GM12892 (cell line): ENCODE measurements around the gene CPSF2.
"Not testable (repeated sequence)": the region's sequence is repeated elsewhere in the genome, so short reads cannot be mapped to it uniquely, and the experiment has no call there.

Source experiments
- DNase-seq: peaks from one replicate; pipeline ENCODE4 v3.0.0; 2011; ENCODE audit not compliant: insufficient read length
- FAIRE-seq: peaks from 2 replicates; lab custom pipeline; 2011; peaks lifted over from hg19 to GRCh38; lab: Jason Lieb, UNC
- POLR2A ChIP-seq: IDR thresholded peaks from 2 replicates; pipeline ENCODE4 v1.6.1; 2011; ENCODE audit warnings: low read depth, low read length, control low read depth
- POLR2AphosphoS5 ChIP-seq: IDR thresholded peaks from 2 replicates; pipeline ENCODE4 v1.6.1; 2011; ENCODE audit warnings: low read depth, low read length, control low read depth
- TAF1 ChIP-seq: IDR thresholded peaks from 2 replicates; pipeline ENCODE4 v1.6.1; 2011; ENCODE audit warnings: low read depth, mild to moderate bottlenecking, control low read depth, low read length, borderline replicate concordance

The CPSF2 gene

GRCh38 chr14:92207012-92207927 lies 85.5 kb downstream of the CPSF2 start:
- no peak for DNase-seq
- FAIRE-seq: no peak
- TF ChIP-seq POLR2A (no peak), TAF1 (no peak), POLR2AphosphoS5 (no peak)

DNA sequence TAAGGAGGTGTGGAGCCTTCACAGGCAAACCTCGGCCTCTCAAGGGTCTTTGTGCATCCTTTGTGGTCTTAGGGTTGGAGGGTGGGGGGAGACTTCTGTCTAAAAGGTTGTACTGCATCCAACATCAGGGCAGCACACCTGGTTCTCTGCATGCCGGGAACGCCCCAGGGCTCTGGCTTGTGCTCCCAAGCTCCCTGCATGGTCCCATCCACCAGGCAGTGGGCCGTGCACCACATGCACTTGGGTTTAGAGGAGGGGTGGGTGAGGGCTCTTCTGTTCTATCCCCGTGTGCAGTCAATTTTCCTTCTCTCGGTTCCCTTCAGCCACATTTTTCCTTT lies 86.1 kb downstream of the CPSF2 start:
- FAIRE-seq (no peak), DNase-seq (no peak)
- TF ChIP-seq TAF1 (no peak), POLR2A (no peak), POLR2AphosphoS5 (no peak)

- FAIRE-seq: no peak
- DNase-seq: no peak
- no peak for TF ChIP-seq POLR2A
- no peak for TF ChIP-seq POLR2AphosphoS5
- no peak for TF ChIP-seq TAF1
These were observed 87.4 kb downstream of the CPSF2 start for GRCh38 chr14:92209141-92209540.

- not testable (repeated sequence) for DNase-seq, FAIRE-seq
These were observed 91.4 kb downstream of the CPSF2 start for GRCh38 chr14:92213125-92213524.

DNA sequence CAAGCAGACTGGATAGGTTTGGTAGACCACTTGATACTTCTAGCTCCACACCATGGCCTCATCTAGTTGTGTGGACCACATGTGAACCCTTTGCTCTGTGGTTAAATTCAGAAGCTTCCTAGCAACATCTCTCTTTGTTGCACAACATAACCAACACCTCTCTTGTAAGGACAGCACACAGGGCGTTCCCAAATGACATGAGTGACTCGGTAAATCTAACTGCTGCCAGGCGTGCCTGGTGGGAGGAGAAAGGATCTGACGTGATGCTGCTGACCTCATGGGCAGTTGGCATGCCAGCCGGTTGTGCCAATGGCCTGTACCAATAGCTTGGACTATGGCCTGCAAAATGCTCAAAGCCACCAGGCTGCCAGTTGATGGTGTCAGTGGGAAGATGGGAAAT lies 93.8 kb downstream of the CPSF2 start:
- FAIRE-seq: no peak
- TF ChIP-seq TAF1 (no peak), POLR2A (no peak), POLR2AphosphoS5 (no peak)
- no peak for DNase-seq

DNA sequence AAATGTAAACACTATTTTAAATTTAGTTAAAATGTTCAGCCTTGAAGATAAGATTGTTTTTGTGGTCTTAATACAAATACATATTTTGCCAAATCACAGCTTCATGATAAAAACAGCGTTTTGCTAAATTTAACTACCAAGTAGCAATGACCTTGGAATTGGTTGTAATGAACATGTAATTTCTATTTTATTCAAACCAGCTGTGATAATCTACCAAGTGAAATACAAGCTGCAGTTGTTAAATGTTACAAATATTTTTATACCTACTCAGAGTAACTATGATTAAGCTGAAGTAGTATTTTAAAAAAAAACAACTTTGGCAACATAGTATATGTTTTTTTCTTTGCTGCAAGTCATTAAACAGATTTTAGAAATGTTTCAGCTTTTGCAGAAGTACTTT lies 96.2 kb downstream of the CPSF2 start:
- DNase-seq (no peak), FAIRE-seq (no peak)
- TF ChIP-seq POLR2AphosphoS5 (no peak), TAF1 (no peak), POLR2A (no peak)
